WTC11 (cell line): ENCODE data around the gene PCDH9. TPM values are rescaled to one million over a fixed set of nuclear protein-coding genes. Genes with fewer than 3 reads are reported as not detected.

Experiments
- ATAC-seq: fragments of 200-7000 bp; cut with Tn5 transposase; 2 replicates; pipeline ENCODE4 v1.10.0; 2021; ENCODE audit warnings: mild to moderate bottlenecking, moderate library complexity
- CTCF ChIA-PET: fragments of 300-600 bp; sonication (Branson Sonifier 250); formaldehyde crosslinking; loops from one replicate; lab custom pipeline; 2021; ENCODE audit warnings: antibody characterized with exemption; lab: Charles Lee
- POLR2A ChIA-PET: fragments of 350-600 bp; sonication (Branson Sonifier 250); formaldehyde crosslinking; loops from one replicate; lab custom pipeline; 2021; ENCODE audit warnings: antibody characterized with exemption; lab: Charles Lee
- DNase-seq: peaks from one replicate; pipeline ENCODE4 v3.0.0; 2021; ENCODE audit warnings: low spot score
- H3K27ac Mint-ChIP-seq: 2 replicates; pipeline ENCODE4 v1.8.0; 2021; ENCODE audit warnings: mixed read lengths
- H3K27me3 Mint-ChIP-seq: 2 replicates; pipeline ENCODE4 v1.8.0; 2021; ENCODE audit warnings: low read depth, mild to moderate bottlenecking, moderate library complexity, mixed read lengths
- H3K36me3 Mint-ChIP-seq: 2 replicates; pipeline ENCODE4 v1.8.0; 2021; ENCODE audit warnings: mixed read lengths
- H3K4me1 Mint-ChIP-seq: 2 replicates; pipeline ENCODE4 v1.8.0; 2022; ENCODE audit warnings: mixed read lengths
- H3K4me3 Mint-ChIP-seq: 2 replicates; pipeline ENCODE4 v1.8.0; 2021; ENCODE audit warnings: mild to moderate bottlenecking, moderate library complexity, mixed read lengths
- H3K9me3 Mint-ChIP-seq: 2 replicates; pipeline ENCODE4 v1.8.0; 2021; ENCODE audit warnings: mixed read lengths
- ARID4B ChIP-seq: sonication (generic); formaldehyde crosslinking; IDR thresholded peaks from 2 replicates; pipeline ENCODE4 v1.8.0; 2023; ENCODE audit warnings: missing genetic modification reagents, mild to moderate bottlenecking, borderline replicate concordance
- ATF3 ChIP-seq: sonication (generic); formaldehyde crosslinking; conservative IDR thresholded peaks from 2 replicates; pipeline ENCODE4 v1.8.1; 2022; ENCODE audit warnings: mild to moderate bottlenecking, missing genetic modification reagents
- CREM ChIP-seq: sonication (generic); formaldehyde crosslinking; IDR thresholded peaks from 2 replicates; pipeline ENCODE4 v1.8.1; 2022; ENCODE audit warnings: mild to moderate bottlenecking, missing genetic modification reagents, moderate library complexity
- GABPB1 ChIP-seq: sonication (generic); formaldehyde crosslinking; IDR thresholded peaks from 2 replicates; pipeline ENCODE4 v1.8.1; 2023; ENCODE audit warnings: mild to moderate bottlenecking, missing genetic modification reagents
- GRHL2 ChIP-seq: fragments of 250-450 bp; sonication (Bioruptor Pico); IDR thresholded peaks from 2 replicates; pipeline ENCODE4 v1.8.0; 2022; ENCODE audit warnings: mild to moderate bottlenecking, moderate library complexity; ENCODE audit not compliant: insufficient replicate concordance, severe bottlenecking
- GTF2I ChIP-seq: fragments of 250-450 bp; sonication (Bioruptor Pico); conservative IDR thresholded peaks from 2 replicates; pipeline ENCODE4 v1.4.0; 2021; ENCODE audit warnings: mild to moderate bottlenecking
- HMGA2 ChIP-seq: fragments of 250-450 bp; sonication (Bioruptor Pico); IDR thresholded peaks from 2 replicates; pipeline ENCODE4 v1.4.0; 2021; ENCODE audit warnings: mild to moderate bottlenecking, moderate library complexity
- IRF2 ChIP-seq: sonication (generic); formaldehyde crosslinking; IDR thresholded peaks from 2 replicates; pipeline ENCODE4 v1.8.0; 2022; ENCODE audit warnings: low read depth, missing genetic modification reagents, borderline replicate concordance
- MAX ChIP-seq: sonication (generic); formaldehyde crosslinking; IDR thresholded peaks from 2 replicates; pipeline ENCODE4 v1.8.0; 2022; ENCODE audit warnings: mild to moderate bottlenecking, missing genetic modification reagents
- NR3C1 ChIP-seq: sonication (generic); formaldehyde crosslinking; conservative IDR thresholded peaks from 2 replicates; pipeline ENCODE4 v1.8.1; 2023; ENCODE audit warnings: low read depth, mild to moderate bottlenecking, missing genetic modification reagents
- OVOL2 ChIP-seq: fragments of 250-450 bp; sonication (Bioruptor Pico); IDR thresholded peaks from 2 replicates; pipeline ENCODE4 v1.9.0; 2021; ENCODE audit warnings: mild to moderate bottlenecking, borderline replicate concordance
- PRRX2 ChIP-seq: fragments of 250-450 bp; sonication (Bioruptor Pico); IDR thresholded peaks from 2 replicates; pipeline ENCODE4 v1.8.0; 2021; ENCODE audit warnings: mild to moderate bottlenecking
- RELA ChIP-seq: sonication (generic); formaldehyde crosslinking; IDR thresholded peaks from 2 replicates; pipeline ENCODE4 v1.8.1; 2022; ENCODE audit warnings: missing genetic modification reagents, mild to moderate bottlenecking, borderline replicate concordance
- SMAD4 ChIP-seq: sonication (generic); formaldehyde crosslinking; IDR thresholded peaks from 2 replicates; pipeline ENCODE4 v1.8.0; 2022; ENCODE audit warnings: mild to moderate bottlenecking, missing genetic modification reagents
- TCF7 ChIP-seq: sonication (generic); formaldehyde crosslinking; IDR thresholded peaks from 2 replicates; pipeline ENCODE4 v1.8.0; 2022; ENCODE audit warnings: mild to moderate bottlenecking, low read depth, missing genetic modification reagents, moderate library complexity
- USF1 ChIP-seq: sonication (generic); formaldehyde crosslinking; IDR thresholded peaks from 2 replicates; pipeline ENCODE4 v1.8.0; 2022; ENCODE audit warnings: mild to moderate bottlenecking, missing genetic modification reagents
- ZBTB43 ChIP-seq: sonication (generic); formaldehyde crosslinking; IDR thresholded peaks from 2 replicates; pipeline ENCODE4 v1.8.1; 2023; ENCODE audit warnings: mild to moderate bottlenecking, missing genetic modification reagents
- ZMAT4 ChIP-seq: fragments of 250-450 bp; sonication (Bioruptor Pico); IDR thresholded peaks from 2 replicates; pipeline ENCODE4 v1.9.0; 2021; ENCODE audit warnings: mild to moderate bottlenecking
- ZNF219 ChIP-seq: sonication (generic); formaldehyde crosslinking; IDR thresholded peaks from 2 replicates; pipeline ENCODE4 v1.8.0; 2023; ENCODE audit warnings: missing genetic modification reagents, mild to moderate bottlenecking, borderline replicate concordance
- ZNF396 ChIP-seq: fragments of 250-450 bp; sonication (Bioruptor Pico); IDR thresholded peaks from 2 replicates; pipeline ENCODE4 v1.8.0; 2021; ENCODE audit warnings: mild to moderate bottlenecking, moderate library complexity, borderline replicate concordance
- ZNF512 ChIP-seq: sonication (generic); formaldehyde crosslinking; IDR thresholded peaks from 2 replicates; pipeline ENCODE4 v1.8.1; 2022; ENCODE audit warnings: missing genetic modification reagents, borderline replicate concordance
- ZSCAN18 ChIP-seq: fragments of 250-450 bp; sonication (Bioruptor Pico); IDR thresholded peaks from 2 replicates; pipeline ENCODE4 v2.1.2; 2022; ENCODE audit warnings: mild to moderate bottlenecking, moderate library complexity
- total RNA-seq: library from RNA; stranded (reverse); gene quantifications from 3 replicates; pipeline ENCODE4 v1.2.3, GENCODE V29; 2021

PCDH9 gene
- total RNA-seq, 1 experiment from 2014 or later = 0.48 TPM

GRCh38 chr13:67151652-67152051, 78.5 kb downstream of the PCDH9 start:
- no peaks in the 10 kb centered on the region for H3K36me3 Mint-ChIP-seq
- H3K9me3 Mint-ChIP-seq = 0 out of 2 replicates have a peak, but pooled peaks cover 3% of the 10 kb centered on the region
- CTCF ChIA-PET = no interaction called here
- POLR2A ChIA-PET = no interaction called here
- no peak overlapping the region for H3K27ac Mint-ChIP-seq
- TF ChIP-seq IRF2 (CRISPR knock-in tag) (no peak), ZNF396 (no peak), HMGA2 (no peak), USF1 (CRISPR knock-in tag) (no peak), NR3C1 (CRISPR knock-in tag) (no peak), CREM (CRISPR knock-in tag) (no peak), ATF3 (no peak), PRRX2 (CRISPR knock-in tag) (no peak), SMAD4 (CRISPR knock-in tag) (no peak), ZNF512 (CRISPR knock-in tag) (no peak), ZMAT4 (no peak), GTF2I (CRISPR knock-in tag) (no peak), GRHL2 (CRISPR knock-in tag) (no peak), ZSCAN18 (no peak), GABPB1 (CRISPR knock-in tag) (no peak)
- ATAC-seq = no peak
- no peak for DNase-seq
- peaks cover 19% of the 10 kb centered on the region for H3K4me1 Mint-ChIP-seq
- H3K4me3 Mint-ChIP-seq = no peak overlapping the region
- no peaks in the 10 kb centered on the region for H3K27me3 Mint-ChIP-seq

GRCh38 chr13:67150608-67151007, 79.5 kb downstream of the PCDH9 start:
- POLR2A ChIA-PET = no interaction called here
- Mint-ChIP-seq H3K9me3 (no peaks in the 10 kb centered on the region), H3K4me3 (no peak overlapping the region), H3K4me1 (peaks cover 14% of the 10 kb centered on the region), H3K27ac (no peak overlapping the region), H3K36me3 (no peaks in the 10 kb centered on the region), H3K27me3 (no peaks in the 10 kb centered on the region)
- ATAC-seq = no peak
- TF ChIP-seq OVOL2 (CRISPR knock-in tag) (no peak), RELA (CRISPR knock-in tag) (no peak), TCF7 (CRISPR knock-in tag) (no peak), MAX (no peak), ZBTB43 (CRISPR knock-in tag) (no peak), ARID4B (CRISPR knock-in tag) (no peak), CREM (CRISPR knock-in tag) (no peak), ZNF219 (no peak)
- CTCF ChIA-PET = no interaction called here
- DNase-seq = no peak
